DOHH2 (cell line): ENCODE data around the gene TIE1.

Experiments
- H3F3A ChIP-seq: fragments of 200-600 bp; sonication (generic), shearing (Covaris generic); 2 replicates; pipeline ENCODE4 v1.6.0; 2016; ENCODE audit warnings: antibody characterized with exemption, mild to moderate bottlenecking; ENCODE audit not compliant: control insufficient read depth, insufficient read depth
- H3K27ac ChIP-seq: fragments of 200-600 bp; sonication (generic); 2 replicates; pipeline ENCODE4 v1.5.1; 2014; ENCODE audit warnings: low read depth, mild to moderate bottlenecking, low read length, moderate library complexity
- H3K27me3 ChIP-seq: fragments of 200-600 bp; sonication (generic); 2 replicates; pipeline ENCODE4 v1.6.1; 2014; ENCODE audit warnings: mild to moderate bottlenecking, low read length, mixed read lengths; ENCODE audit not compliant: control insufficient read depth
- H3K36me3 ChIP-seq: fragments of 200-600 bp; sonication (generic); 2 replicates; pipeline ENCODE4 v1.6.1; 2014; ENCODE audit warnings: mild to moderate bottlenecking, low read length, moderate library complexity, mixed read lengths; ENCODE audit not compliant: control insufficient read depth
- H3K4me1 ChIP-seq: fragments of 200-600 bp; sonication (generic); 2 replicates; pipeline ENCODE4 v1.6.1; 2014; ENCODE audit warnings: mild to moderate bottlenecking, low read length, mixed read lengths; ENCODE audit not compliant: control insufficient read depth
- H3K4me2 ChIP-seq: fragments of 200-600 bp; sonication (generic); 2 replicates; pipeline ENCODE4 v1.6.0; 2014; ENCODE audit warnings: mild to moderate bottlenecking, low read length, moderate library complexity
- H3K4me3 ChIP-seq: fragments of 200-600 bp; sonication (generic); 2 replicates; pipeline ENCODE4 v1.5.1; 2014; ENCODE audit warnings: mild to moderate bottlenecking, low read length, mixed read lengths
- H3K79me2 ChIP-seq: fragments of 200-600 bp; sonication (generic); 2 replicates; pipeline ENCODE4 v1.6.1; 2014; ENCODE audit warnings: mild to moderate bottlenecking, low read length, mixed read lengths; ENCODE audit not compliant: control insufficient read depth
- H3K9me2 ChIP-seq: fragments of 200-600 bp; sonication (generic); replicated peaks from 2 replicates; pipeline ENCODE4 v1.6.1; 2014; ENCODE audit warnings: mild to moderate bottlenecking, low read length, mixed read lengths; ENCODE audit not compliant: control insufficient read depth
- H3K9me3 ChIP-seq: fragments of 200-600 bp; sonication (generic); 2 replicates; pipeline ENCODE4 v1.6.1; 2014; ENCODE audit warnings: antibody characterized with exemption, low read length, mixed read lengths; ENCODE audit not compliant: control insufficient read depth, insufficient read depth
- H4K20me1 ChIP-seq: fragments of 200-600 bp; sonication (generic); 2 replicates; pipeline ENCODE4 v1.6.0; 2014; ENCODE audit warnings: low read depth, mild to moderate bottlenecking, antibody characterized with exemption, low read length, moderate library complexity; ENCODE audit not compliant: control insufficient read depth, insufficient read depth
- CTCF ChIP-seq: fragments of 200-600 bp; sonication (generic); IDR thresholded peaks from one replicate; pipeline ENCODE4 v1.5.1; 2014; ENCODE audit warnings: antibody characterized with exemption, mild to moderate bottlenecking, low read depth, low read length; ENCODE audit not compliant: poor library complexity, severe bottlenecking
- EZH2phosphoT487 ChIP-seq: fragments of 200-600 bp; sonication (generic); IDR thresholded peaks from 2 replicates; pipeline ENCODE4 v1.6.1; 2017; ENCODE audit warnings: borderline replicate concordance, mild to moderate bottlenecking, antibody characterized with exemption, low read length, moderate library complexity, mixed read lengths

Gene TIE1

GRCh38 chr1:43360616-43361015 lies 59.8 kb downstream of the TIE1 start:
- Histone ChIP-seq H3K27me3 (no peaks in the 10 kb centered on the region), H3K9me2 (no peaks in the 10 kb centered on the region), H3K9me3 (no peaks in the 10 kb centered on the region), H3F3A (peaks cover 27% of the 10 kb centered on the region), H3K36me3 (peaks cover 68% of the 10 kb centered on the region), H4K20me1 (peaks cover 12% of the 10 kb centered on the region), H3K27ac (peak overlapping the region; percentile 11; the same call in 1 of the 2 replicates), H3K4me3 (peak overlapping the region; percentile 86), H3K4me1 (peaks cover 35% of the 10 kb centered on the region), H3K4me2 (peak overlapping the region; percentile 84), H3K79me2 (peaks cover 46% of the 10 kb centered on the region)
- no peak for TF ChIP-seq EZH2phosphoT487

DNA sequence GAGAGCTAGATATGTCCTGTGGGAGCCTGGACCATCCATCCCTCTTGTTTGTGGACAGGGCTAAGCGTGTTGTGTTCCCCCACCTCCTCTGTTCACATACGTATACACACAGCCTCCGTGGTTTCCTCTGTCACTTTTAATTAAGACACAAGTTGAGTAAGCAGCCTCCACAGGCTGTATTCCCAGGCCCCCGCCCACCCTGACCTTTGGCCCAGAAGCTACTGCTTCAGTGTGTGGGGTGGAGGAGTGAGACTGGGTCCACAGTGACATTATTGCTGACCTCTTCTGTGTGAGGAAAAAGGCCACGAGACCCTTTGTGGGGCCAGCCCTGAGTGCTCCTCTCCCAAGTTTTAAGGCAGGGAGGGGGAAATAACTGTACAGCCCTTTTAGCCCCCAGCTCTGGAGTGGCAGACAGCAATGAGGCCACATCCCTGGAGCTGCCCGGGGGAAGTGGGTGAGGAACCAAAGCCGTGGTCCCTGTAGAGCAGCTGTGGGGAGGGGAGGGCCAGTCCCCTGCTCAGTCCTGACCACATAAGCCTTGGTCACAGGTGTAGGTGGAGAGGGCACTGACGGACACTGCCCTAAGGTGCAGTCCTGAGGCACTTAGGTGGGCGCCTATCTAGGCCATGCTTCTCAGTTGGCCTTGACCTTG lies 62.6 kb downstream of the TIE1 start:
- Histone ChIP-seq H3K27ac (no peak overlapping the region), H3K9me3 (no peaks in the 10 kb centered on the region), H3F3A (peaks cover 28% of the 10 kb centered on the region), H3K9me2 (no peaks in the 10 kb centered on the region), H3K4me2 (no peak overlapping the region), H3K4me3 (no peak overlapping the region), H4K20me1 (peaks cover 12% of the 10 kb centered on the region), H3K36me3 (peaks cover 74% of the 10 kb centered on the region), H3K79me2 (peaks cover 66% of the 10 kb centered on the region), H3K27me3 (no peaks in the 10 kb centered on the region), H3K4me1 (peaks cover 41% of the 10 kb centered on the region)
- TF ChIP-seq CTCF, result no peak
- TF ChIP-seq EZH2phosphoT487, result no peak

DNA sequence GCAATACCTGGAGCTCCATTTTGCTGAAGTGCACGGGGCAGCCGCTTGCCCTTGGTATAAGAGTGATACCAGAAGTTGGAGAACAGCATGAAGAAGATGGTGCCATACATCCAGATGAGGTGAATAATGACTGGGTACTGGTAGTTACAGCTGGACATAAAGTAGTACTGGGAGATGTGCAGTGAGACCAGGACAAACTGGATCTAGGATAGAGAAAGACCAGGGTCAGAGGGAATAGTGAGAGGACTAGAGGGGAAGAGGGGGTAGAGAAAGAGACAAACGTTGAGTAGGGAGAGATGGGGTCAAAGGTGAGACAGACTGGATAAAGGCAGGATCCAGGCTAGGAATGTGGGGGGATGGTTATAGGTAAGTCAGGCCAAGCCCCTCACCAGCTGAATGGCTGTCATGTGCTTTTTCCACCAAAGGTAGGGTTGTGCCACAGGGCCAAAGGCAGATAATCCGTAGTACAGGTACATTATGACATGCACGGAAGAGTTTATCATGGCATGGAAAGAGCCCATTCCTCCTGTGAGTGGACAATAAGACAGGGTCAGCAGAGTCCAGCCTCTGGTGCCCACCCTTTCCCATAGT lies 63.2 kb downstream of the TIE1 start:
- peaks cover 69% of the 10 kb centered on the region for H3K79me2 ChIP-seq
- no peak overlapping the region for H3K27ac ChIP-seq
- H3F3A ChIP-seq, result peaks cover 30% of the 10 kb centered on the region
- no peaks in the 10 kb centered on the region for H3K9me3 ChIP-seq
- peaks cover 72% of the 10 kb centered on the region for H3K36me3 ChIP-seq
- H3K9me2 ChIP-seq, result no peaks in the 10 kb centered on the region
- no peak overlapping the region for H3K4me3 ChIP-seq
- H3K27me3 ChIP-seq, result no peaks in the 10 kb centered on the region
- H3K4me1 ChIP-seq, result peaks cover 47% of the 10 kb centered on the region
- H4K20me1 ChIP-seq, result peaks cover 12% of the 10 kb centered on the region
- TF ChIP-seq EZH2phosphoT487 (no peak), CTCF (no peak)
- H3K4me2 ChIP-seq, result no peak overlapping the region

DNA sequence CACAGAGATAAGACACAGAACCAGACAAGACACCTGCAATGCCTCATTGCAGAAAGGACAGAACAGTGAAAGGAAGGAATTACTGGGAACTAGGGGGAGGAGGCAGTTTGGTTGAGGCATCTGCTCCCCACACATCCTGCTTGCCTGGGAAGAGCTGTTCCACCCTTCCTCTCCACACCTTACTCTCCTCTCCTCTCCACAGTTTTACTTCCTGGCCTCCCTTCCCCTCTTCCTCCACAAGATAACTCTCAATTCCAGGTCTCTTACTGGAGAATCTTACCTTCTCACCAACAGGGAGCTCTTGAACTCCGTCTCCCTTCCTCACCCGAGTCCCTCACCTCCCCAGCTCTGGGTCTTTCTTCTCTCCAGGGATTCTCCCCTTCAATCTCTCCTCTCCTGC lies 64.9 kb downstream of the TIE1 start:
- H3K4me1 ChIP-seq, result peaks cover 36% of the 10 kb centered on the region
- H3K9me2 ChIP-seq, result no peaks in the 10 kb centered on the region
- no peaks in the 10 kb centered on the region for H3K9me3 ChIP-seq
- peak overlapping the region; percentile 85 for H3K4me3 ChIP-seq
- peaks cover 54% of the 10 kb centered on the region for H3K79me2 ChIP-seq
- H3F3A ChIP-seq, result peaks cover 27% of the 10 kb centered on the region
- H3K4me2 ChIP-seq, result peak overlapping the region; percentile 87
- no peak for TF ChIP-seq EZH2phosphoT487
- no peak for TF ChIP-seq CTCF
- H3K27me3 ChIP-seq, result no peaks in the 10 kb centered on the region
- no peak overlapping the region for H3K27ac ChIP-seq
- H3K36me3 ChIP-seq, result peaks cover 58% of the 10 kb centered on the region
- H4K20me1 ChIP-seq, result peaks cover 6% of the 10 kb centered on the region
